Stimulated activated memory B cell treated with anti-CD40 and anti-IgM and Interleukin-4, amounts not matched to agents 10 μg/mL and 1 μg/mL and 100 μg/mL, for 72 hours (primary cell): ENCODE measurements around the gene NAA20.

Experiments used
- ATAC-seq: fragments of 150-1000 bp; cut with Tn5 transposase; 2 replicates; pipeline ENCODE4 v1.10.0; 2021
- H3K27ac Mint-ChIP-seq: one replicate; pipeline ENCODE4 v1.8.0; 2022; ENCODE audit warnings: mild to moderate bottlenecking, mixed read lengths
- H3K27me3 Mint-ChIP-seq: one replicate; pipeline ENCODE4 v1.8.0; 2022; ENCODE audit warnings: mixed read lengths
- H3K36me3 Mint-ChIP-seq: one replicate; pipeline ENCODE4 v1.8.0; 2022; ENCODE audit warnings: mixed read lengths
- H3K4me1 Mint-ChIP-seq: one replicate; pipeline ENCODE4 v1.8.0; 2022; ENCODE audit warnings: mixed read lengths
- H3K4me3 Mint-ChIP-seq: one replicate; pipeline ENCODE4 v1.8.0; 2022; ENCODE audit warnings: mild to moderate bottlenecking, moderate library complexity, mixed read lengths
- H3K9me3 Mint-ChIP-seq: one replicate; pipeline ENCODE4 v1.8.0; 2022; ENCODE audit warnings: mixed read lengths

NAA20 gene

GRCh38 chr20:20017001-20017843 lies at the start of gene NAA20:
NAA20 (plus strand) TSS chr20:20017362; CDS start chr20:20017397, 35 bp downstream.
- peak within 1 kb of the TSS; percentile 96 for H3K4me3 Mint-ChIP-seq
- peaks cover 7% of the 10 kb centered on the region for H3K27me3 Mint-ChIP-seq
- peaks cover 15% of the 10 kb centered on the region for H3K36me3 Mint-ChIP-seq
- ATAC-seq: peak; percentile 98
- no peaks in the 10 kb centered on the region for H3K9me3 Mint-ChIP-seq
- H3K4me1 Mint-ChIP-seq: peaks cover 52% of the 10 kb centered on the region
- peak within 1 kb of the TSS; percentile 95 for H3K27ac Mint-ChIP-seq

- H3K27me3 Mint-ChIP-seq: no peaks in the 10 kb centered on the region
- no peaks in the 10 kb centered on the region for H3K9me3 Mint-ChIP-seq
- H3K4me3 Mint-ChIP-seq: no peak overlapping the region
- H3K4me1 Mint-ChIP-seq: peaks cover 12% of the 10 kb centered on the region
- no peak for ATAC-seq
- H3K36me3 Mint-ChIP-seq: peaks cover 4% of the 10 kb centered on the region
- H3K27ac Mint-ChIP-seq: no peak overlapping the region
Measured at GRCh38 chr20:19967445-19967844, 49.7 kb upstream of the NAA20 start.

- Mint-ChIP-seq H3K9me3 (no peaks in the 10 kb centered on the region), H3K27ac (no peak overlapping the region), H3K36me3 (peaks cover 4% of the 10 kb centered on the region), H3K4me3 (no peak overlapping the region), H3K27me3 (no peaks in the 10 kb centered on the region), H3K4me1 (peaks cover 12% of the 10 kb centered on the region)
- ATAC-seq: no peak
Measured at GRCh38 chr20:19968028-19968427, 49.1 kb upstream of the NAA20 start.

GRCh38 chr20:19968466-19969073 lies 48.6 kb upstream of the NAA20 start:
- Mint-ChIP-seq H3K36me3 (peaks cover 4% of the 10 kb centered on the region), H3K4me3 (no peak overlapping the region), H3K27me3 (no peaks in the 10 kb centered on the region), H3K4me1 (peaks cover 12% of the 10 kb centered on the region), H3K27ac (no peak overlapping the region), H3K9me3 (no peaks in the 10 kb centered on the region)
- no peak for ATAC-seq

- peaks cover 4% of the 10 kb centered on the region for H3K36me3 Mint-ChIP-seq
- no peaks in the 10 kb centered on the region for H3K27me3 Mint-ChIP-seq
- peaks cover 12% of the 10 kb centered on the region for H3K4me1 Mint-ChIP-seq
- ATAC-seq: no peak
- no peaks in the 10 kb centered on the region for H3K9me3 Mint-ChIP-seq
- no peak overlapping the region for H3K27ac Mint-ChIP-seq
- H3K4me3 Mint-ChIP-seq: no peak overlapping the region
Measured at GRCh38 chr20:19969106-19969505, 48.1 kb upstream of the NAA20 start.

GRCh38 chr20:19969507-19970255 lies 47.5 kb upstream of the NAA20 start:
- ATAC-seq: no peak
- H3K4me1 Mint-ChIP-seq: peaks cover 12% of the 10 kb centered on the region
- H3K9me3 Mint-ChIP-seq: no peaks in the 10 kb centered on the region
- peaks cover 4% of the 10 kb centered on the region for H3K36me3 Mint-ChIP-seq
- no peaks in the 10 kb centered on the region for H3K27me3 Mint-ChIP-seq
- H3K27ac Mint-ChIP-seq: no peak overlapping the region
- no peak overlapping the region for H3K4me3 Mint-ChIP-seq

- no peak for ATAC-seq
- H3K9me3 Mint-ChIP-seq: no peaks in the 10 kb centered on the region
- H3K27me3 Mint-ChIP-seq: no peaks in the 10 kb centered on the region
- H3K4me3 Mint-ChIP-seq: no peak overlapping the region
- H3K36me3 Mint-ChIP-seq: peaks cover 4% of the 10 kb centered on the region
- H3K4me1 Mint-ChIP-seq: peaks cover 12% of the 10 kb centered on the region
- H3K27ac Mint-ChIP-seq: no peak overlapping the region
Measured at GRCh38 chr20:19970256-19970765, 46.9 kb upstream of the NAA20 start.

GRCh38 chr20:19971116-19971515 lies 46.0 kb upstream of the NAA20 start:
- Mint-ChIP-seq H3K27ac (no peak overlapping the region), H3K27me3 (no peaks in the 10 kb centered on the region), H3K36me3 (peaks cover 4% of the 10 kb centered on the region), H3K9me3 (no peaks in the 10 kb centered on the region), H3K4me1 (peaks cover 12% of the 10 kb centered on the region), H3K4me3 (no peak overlapping the region)
- ATAC-seq: no peak

- H3K4me3 Mint-ChIP-seq: no peak overlapping the region
- H3K4me1 Mint-ChIP-seq: no peaks in the 10 kb centered on the region
- ATAC-seq: no peak
- H3K36me3 Mint-ChIP-seq: peaks cover 10% of the 10 kb centered on the region
- no peaks in the 10 kb centered on the region for H3K9me3 Mint-ChIP-seq
- no peaks in the 10 kb centered on the region for H3K27me3 Mint-ChIP-seq
- H3K27ac Mint-ChIP-seq: no peak overlapping the region
Measured at GRCh38 chr20:19973961-19974629, 43.1 kb upstream of the NAA20 start.

- no peaks in the 10 kb centered on the region for H3K9me3 Mint-ChIP-seq
- no peaks in the 10 kb centered on the region for H3K27me3 Mint-ChIP-seq
- H3K27ac Mint-ChIP-seq: no peak overlapping the region
- H3K36me3 Mint-ChIP-seq: peaks cover 5% of the 10 kb centered on the region
- no peak overlapping the region for H3K4me3 Mint-ChIP-seq
- ATAC-seq: no peak
- H3K4me1 Mint-ChIP-seq: no peaks in the 10 kb centered on the region
Measured at GRCh38 chr20:19974630-19975435, 42.3 kb upstream of the NAA20 start.

- no peaks in the 10 kb centered on the region for H3K27me3 Mint-ChIP-seq
- no peak for ATAC-seq
- no peak overlapping the region for H3K4me3 Mint-ChIP-seq
- no peaks in the 10 kb centered on the region for H3K9me3 Mint-ChIP-seq
- H3K4me1 Mint-ChIP-seq: no peaks in the 10 kb centered on the region
- peaks cover 5% of the 10 kb centered on the region for H3K36me3 Mint-ChIP-seq
- H3K27ac Mint-ChIP-seq: no peak overlapping the region
Measured at GRCh38 chr20:19975436-19975799, 41.7 kb upstream of the NAA20 start.

- Mint-ChIP-seq H3K27me3 (no peaks in the 10 kb centered on the region), H3K27ac (no peak overlapping the region), H3K9me3 (no peaks in the 10 kb centered on the region), H3K4me3 (no peak overlapping the region), H3K36me3 (peaks cover 5% of the 10 kb centered on the region), H3K4me1 (no peaks in the 10 kb centered on the region)
- ATAC-seq: no peak
Measured at GRCh38 chr20:19975901-19976300, 41.3 kb upstream of the NAA20 start.

- Mint-ChIP-seq H3K36me3 (peaks cover 5% of the 10 kb centered on the region), H3K27me3 (no peaks in the 10 kb centered on the region), H3K4me1 (no peaks in the 10 kb centered on the region), H3K4me3 (no peak overlapping the region), H3K27ac (no peak overlapping the region), H3K9me3 (no peaks in the 10 kb centered on the region)
- no peak for ATAC-seq
Measured at GRCh38 chr20:19976595-19977372, 40.4 kb upstream of the NAA20 start.

GRCh38 chr20:19977373-19977770 lies 39.8 kb upstream of the NAA20 start:
- Mint-ChIP-seq H3K27me3 (no peaks in the 10 kb centered on the region), H3K4me1 (no peaks in the 10 kb centered on the region), H3K27ac (no peak overlapping the region), H3K9me3 (no peaks in the 10 kb centered on the region), H3K36me3 (peaks cover 5% of the 10 kb centered on the region), H3K4me3 (no peak overlapping the region)
- no peak for ATAC-seq
